Activated CD4-positive, CD25-positive, alpha-beta regulatory T cell treated with anti-CD3 and anti-CD28 coated beads, Interleukin-2, amount 50 U/mL, for 24 hours (primary cell): ENCODE measurements around the gene ERCC6.
A peak's percentile ranks its signal among the peaks of the same experiment; 100 is the strongest.

ENCODE experiments used
- ATAC-seq, 2 donors: fragments of 150-1000 bp; cut with Tn5 transposase; one replicate each; pipeline ENCODE4 v1.10.0; 2021; ENCODE audit warnings: mild to moderate bottlenecking in 1 of 2, moderate library complexity in 1 of 2

ERCC6 gene

GRCh38 chr10:49538381-49539319 is at the start of gene ERCC6:
Gene ERCC6, minus strand, starts transcription at chr10:49539121.
- ATAC-seq = peak; percentile 92 to 93

GRCh38 chr10:49587981-49588380 is 49.1 kb upstream of the ERCC6 start:
- no peak for ATAC-seq

GRCh38 chr10:49585387-49585786 is 46.5 kb upstream of the ERCC6 start:
- ATAC-seq = no peak

- ATAC-seq = no peak
These were observed 40.7 kb upstream of the ERCC6 start for GRCh38 chr10:49579621-49580020.

- no peak for ATAC-seq
These were observed 39.5 kb upstream of the ERCC6 start for GRCh38 chr10:49578392-49578791.

GRCh38 chr10:49577182-49577925 is 38.4 kb upstream of the ERCC6 start:
- ATAC-seq = no peak

- ATAC-seq = no peak
These were observed 36.7 kb upstream of the ERCC6 start for GRCh38 chr10:49575489-49576072.

- ATAC-seq = no peak
These were observed 33.7 kb upstream of the ERCC6 start for GRCh38 chr10:49572594-49573114.

- no peak for ATAC-seq
These were observed 32.5 kb upstream of the ERCC6 start for GRCh38 chr10:49571388-49571787.

GRCh38 chr10:49569031-49569631 is 30.2 kb upstream of the ERCC6 start:
- no peak for ATAC-seq

GRCh38 chr10:49568235-49568634 is 29.3 kb upstream of the ERCC6 start:
- ATAC-seq = peak; percentile 25 to 49

- ATAC-seq = no peak
These were observed 28.9 kb upstream of the ERCC6 start for GRCh38 chr10:49567810-49568209.

GRCh38 chr10:49564461-49565009 is 25.6 kb upstream of the ERCC6 start:
- no peak for ATAC-seq

- ATAC-seq = no peak
These were observed 24.0 kb upstream of the ERCC6 start for GRCh38 chr10:49562893-49563292.

- no peak for ATAC-seq
These were observed 21.6 kb upstream of the ERCC6 start for GRCh38 chr10:49560526-49560925.

- no peak for ATAC-seq
These were observed 20.6 kb upstream of the ERCC6 start for GRCh38 chr10:49559476-49559875.

- ATAC-seq = no peak
These were observed 19.3 kb upstream of the ERCC6 start for GRCh38 chr10:49558190-49558589.

- no peak for ATAC-seq
These were observed 18.8 kb upstream of the ERCC6 start for GRCh38 chr10:49557681-49558080.

GRCh38 chr10:49556723-49557122 is 17.8 kb upstream of the ERCC6 start:
- no peak for ATAC-seq

GRCh38 chr10:49552277-49552676 is 13.4 kb upstream of the ERCC6 start:
- ATAC-seq = no peak

- ATAC-seq = no peak
These were observed 11.6 kb upstream of the ERCC6 start for GRCh38 chr10:49550563-49550962.

- no peak for ATAC-seq
These were observed 10.9 kb upstream of the ERCC6 start for GRCh38 chr10:49549640-49550346.
